Stimulated activated CD4-positive, alpha-beta T cell treated with anti-CD3 and anti-CD28 coated beads, Interleukin-2, amount 100 ng/mL, for 48 hours (primary cell): Measurements from ENCODE around the gene SLC1A4.
A peak's percentile ranks its signal among the peaks of the same experiment; 100 is the strongest.
"Not testable (repeated sequence)": the region's sequence is repeated elsewhere in the genome, so short reads cannot be mapped to it uniquely, and the experiment has no call there.

ENCODE experiments used
- DNase-seq, 2 donors: peaks; one replicate each; pipeline ENCODE4 v3.0.0-alpha.2; 2020

Gene SLC1A4

DNA sequence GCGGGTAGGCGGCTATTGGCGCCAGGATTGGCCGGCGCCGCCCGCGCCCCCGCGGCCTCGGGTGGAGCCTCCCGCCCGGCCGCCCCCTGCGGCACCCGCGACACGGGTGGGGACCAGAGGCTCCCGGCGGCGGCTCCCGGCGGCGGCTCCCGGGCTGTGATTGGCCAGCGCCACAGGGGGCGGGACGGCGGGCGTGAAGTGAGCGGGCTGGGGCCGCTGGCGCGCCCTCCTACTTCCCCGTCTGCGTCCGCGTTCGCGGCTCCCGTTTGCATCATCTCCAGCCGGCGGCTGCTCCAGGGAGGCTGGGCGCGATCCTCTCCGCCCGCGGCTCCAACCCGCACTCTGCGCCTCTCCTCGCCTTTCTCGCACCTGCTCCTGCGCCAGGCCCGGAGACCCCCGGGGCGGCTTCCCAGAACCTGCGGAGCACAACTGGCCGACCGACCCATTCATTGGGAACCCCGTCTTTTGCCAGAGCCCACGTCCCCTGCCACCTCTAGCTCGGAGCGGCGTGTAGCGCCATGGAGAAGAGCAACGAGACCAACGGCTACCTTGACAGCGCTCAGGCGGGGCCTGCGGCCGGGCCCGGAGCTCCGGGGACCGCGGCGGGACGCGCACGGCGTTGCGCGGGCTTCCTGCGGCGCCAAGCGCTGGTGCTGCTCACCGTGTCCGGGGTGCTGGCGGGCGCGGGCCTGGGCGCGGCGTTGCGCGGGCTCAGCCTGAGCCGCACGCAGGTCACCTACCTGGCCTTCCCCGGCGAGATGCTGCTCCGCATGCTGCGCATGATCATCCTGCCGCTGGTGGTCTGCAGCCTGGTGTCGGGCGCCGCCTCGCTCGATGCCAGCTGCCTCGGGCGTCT lies at the start of gene SLC1A4:
Gene SLC1A4 (plus strand): TSS at position 274 of the 856 bp plus-strand sequence. CDS start 245 bp downstream, at position 519.
- peak; percentile 79 to 87 for DNase-seq

GRCh38 chr2:64941143-64941542 lies 48.1 kb upstream of the SLC1A4 start:
- no peak for DNase-seq

DNA sequence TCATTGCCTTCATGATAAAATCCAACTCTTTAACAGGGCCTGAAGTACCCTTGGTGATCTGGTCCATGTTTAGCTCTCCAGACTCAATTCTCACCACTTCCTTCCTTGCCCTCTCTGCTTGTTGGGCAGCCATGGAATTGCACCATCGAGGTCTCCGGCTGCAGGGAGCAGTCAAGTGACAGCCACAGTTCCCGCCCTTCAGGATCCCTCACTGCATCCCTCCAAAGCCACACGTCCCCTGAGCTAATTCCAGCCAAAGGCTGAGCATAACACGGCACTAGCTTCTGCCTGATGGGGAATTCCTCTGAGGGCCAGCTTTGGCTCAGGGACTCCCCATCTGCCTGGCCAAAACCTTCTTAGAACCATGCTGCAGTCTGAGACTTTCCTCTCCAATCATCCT lies 47.4 kb upstream of the SLC1A4 start:
- DNase-seq: no peak

DNA sequence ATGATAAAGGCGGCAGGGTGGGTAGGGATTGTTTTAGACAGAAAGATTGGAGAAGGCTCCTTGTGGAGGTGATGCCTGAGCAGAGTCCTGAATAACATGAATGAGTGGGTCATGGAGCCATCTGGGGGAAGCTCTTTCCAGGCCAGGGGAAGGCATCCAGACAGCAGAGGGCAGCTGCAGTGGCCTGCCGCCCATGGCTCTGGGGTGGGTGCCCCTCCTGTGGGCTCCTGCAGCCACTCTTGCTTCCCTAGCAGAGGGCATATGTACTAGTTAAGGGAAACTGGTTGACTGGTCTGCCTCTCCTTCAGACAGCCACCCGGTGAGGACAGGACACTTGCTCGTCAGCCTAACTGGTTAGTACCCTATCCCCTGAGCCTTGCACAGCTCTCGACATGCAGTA lies 46.5 kb upstream of the SLC1A4 start:
- no peak for DNase-seq

DNA sequence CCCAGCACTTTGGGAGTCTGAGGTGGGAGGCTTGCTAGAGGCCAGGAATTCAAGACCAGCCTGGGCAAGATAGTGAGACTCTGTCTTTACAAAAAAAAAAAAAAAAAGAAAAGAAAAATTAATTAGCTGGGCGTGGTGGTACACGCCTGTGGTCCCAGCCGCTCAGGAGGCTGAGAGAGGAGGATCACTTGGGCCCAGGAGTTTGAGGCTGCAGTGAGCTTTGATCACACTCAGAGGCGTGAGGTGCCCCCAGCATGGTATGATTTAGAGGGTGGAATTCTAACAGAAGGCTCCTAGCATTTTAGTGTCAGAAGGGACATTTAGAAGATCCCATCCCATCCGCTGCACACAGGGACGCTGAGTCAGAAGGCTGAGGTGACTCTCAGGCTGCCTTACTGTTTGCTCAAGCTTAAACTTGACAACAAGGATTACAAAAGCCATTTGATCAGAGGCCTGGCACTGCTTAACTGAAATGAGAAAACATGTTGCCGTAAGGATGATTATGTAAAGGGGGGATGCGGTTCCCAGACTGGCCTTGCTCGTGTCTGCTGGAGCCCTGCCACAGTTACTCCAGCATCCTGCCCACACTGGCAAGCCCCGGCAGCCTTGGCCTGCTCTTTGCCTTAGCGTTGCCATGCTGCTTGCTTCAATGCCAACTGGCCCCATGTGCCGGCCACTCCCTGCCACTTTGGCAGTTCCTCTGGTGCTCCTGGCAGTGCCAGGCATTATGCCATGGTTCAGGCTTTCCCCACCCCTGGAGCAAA lies 45.6 kb upstream of the SLC1A4 start:
- DNase-seq: no peak

DNA sequence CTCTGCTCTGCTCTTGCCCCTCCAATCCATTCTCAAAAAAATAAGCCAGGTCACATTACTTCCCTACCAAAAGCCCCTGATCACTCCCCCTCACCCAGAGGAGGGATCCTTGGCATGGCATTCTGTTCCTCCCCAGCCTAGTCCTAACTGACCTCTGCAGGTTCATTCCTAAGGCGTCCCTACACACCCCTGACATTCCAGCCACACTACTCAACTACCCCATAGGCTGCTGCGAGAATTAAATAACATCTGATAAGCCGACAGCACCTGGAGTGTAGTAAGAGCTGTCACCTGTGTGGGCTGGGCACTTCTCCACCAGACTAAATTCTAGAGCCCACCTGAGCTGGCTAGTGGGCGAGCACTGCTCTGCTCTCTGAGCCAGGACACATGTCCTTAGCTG lies 44.7 kb upstream of the SLC1A4 start:
- no peak for DNase-seq

DNA sequence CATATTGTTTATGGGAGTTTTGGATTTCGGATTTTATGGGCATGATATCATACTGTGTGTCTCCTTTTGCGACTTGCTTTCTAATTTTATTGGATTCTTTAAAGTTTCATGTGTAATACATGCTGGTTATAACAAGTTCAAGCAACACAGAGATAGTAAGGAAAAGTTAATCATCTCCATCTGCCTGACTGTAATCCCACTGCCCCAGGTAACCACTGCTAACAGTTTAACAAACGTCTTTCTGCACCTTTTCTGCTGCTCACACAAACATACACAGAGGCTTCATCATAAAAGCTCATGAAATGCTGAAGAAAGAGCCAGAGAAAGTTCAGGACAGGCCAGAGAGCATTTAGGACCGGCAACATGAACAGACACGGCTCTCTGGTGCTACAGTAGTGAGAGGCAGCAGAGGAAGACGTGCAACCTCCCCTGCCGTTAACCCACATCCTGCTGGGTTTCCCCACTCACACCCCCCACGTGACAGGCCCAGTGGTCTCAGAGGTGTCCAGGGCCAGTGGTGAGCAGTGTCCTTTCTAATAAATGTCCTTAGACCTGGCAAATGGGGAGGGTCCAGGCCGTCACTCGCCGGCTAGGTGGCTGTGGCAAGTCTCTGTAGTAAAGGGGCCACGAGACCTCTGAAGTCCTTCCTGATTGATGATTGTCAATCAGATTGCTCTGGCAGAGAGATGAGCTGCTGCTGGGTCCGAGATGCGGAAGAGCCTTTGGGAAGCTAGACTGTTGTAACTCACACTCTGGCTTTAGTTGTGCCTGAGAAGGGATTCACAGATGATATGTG lies 43.0 kb upstream of the SLC1A4 start:
- peak; percentile 45 to 55 for DNase-seq

DNA sequence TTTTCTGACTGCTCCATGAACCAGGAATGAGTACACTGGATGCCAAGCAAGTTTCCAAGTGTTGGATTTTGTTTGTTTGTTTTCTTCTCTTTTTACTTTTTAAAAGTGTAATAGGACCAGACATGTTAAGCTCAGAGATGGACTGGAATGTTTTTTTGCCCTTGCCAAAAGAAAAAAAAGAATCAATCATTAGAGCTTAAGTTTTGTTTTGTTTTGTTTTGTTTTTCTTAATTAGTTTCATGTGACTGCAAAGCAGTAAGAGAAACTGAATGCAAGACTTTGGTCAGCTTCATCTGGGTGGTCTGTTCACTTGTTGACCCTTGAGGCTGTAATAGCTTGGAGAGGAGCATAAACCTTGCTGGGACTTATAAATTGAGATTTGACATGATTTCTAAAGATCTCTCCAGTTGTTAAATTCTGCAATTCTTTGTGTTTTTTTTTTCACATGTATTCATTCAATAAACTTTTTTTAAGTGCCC lies 42.4 kb upstream of the SLC1A4 start:
- DNase-seq: no peak

DNA sequence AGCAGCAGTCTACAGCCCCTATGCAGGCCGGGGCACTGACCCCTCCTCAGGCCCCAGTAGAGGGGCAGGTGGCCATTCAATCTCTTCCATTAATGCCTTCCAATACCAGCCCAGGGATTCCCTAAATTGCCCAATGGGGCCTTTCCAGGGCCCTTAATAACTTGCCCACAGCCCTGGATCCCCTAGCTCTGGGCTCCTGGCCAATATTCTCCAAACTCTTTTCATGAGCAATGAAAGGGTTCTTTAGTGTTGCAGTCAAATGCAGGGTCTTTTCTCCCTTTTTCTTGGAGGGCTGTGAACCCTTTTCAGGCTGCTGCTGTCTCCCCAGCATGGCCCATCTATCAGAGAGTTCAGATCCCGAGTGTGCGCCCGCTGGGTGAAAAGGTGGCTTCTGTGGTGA lies 41.3 kb upstream of the SLC1A4 start:
- no peak for DNase-seq

GRCh38 chr2:64950226-64951160 lies 38.7 kb upstream of the SLC1A4 start:
- DNase-seq: no peak

- no peak for DNase-seq
Measured at GRCh38 chr2:64951306-64951953, 37.8 kb upstream of the SLC1A4 start.

DNA sequence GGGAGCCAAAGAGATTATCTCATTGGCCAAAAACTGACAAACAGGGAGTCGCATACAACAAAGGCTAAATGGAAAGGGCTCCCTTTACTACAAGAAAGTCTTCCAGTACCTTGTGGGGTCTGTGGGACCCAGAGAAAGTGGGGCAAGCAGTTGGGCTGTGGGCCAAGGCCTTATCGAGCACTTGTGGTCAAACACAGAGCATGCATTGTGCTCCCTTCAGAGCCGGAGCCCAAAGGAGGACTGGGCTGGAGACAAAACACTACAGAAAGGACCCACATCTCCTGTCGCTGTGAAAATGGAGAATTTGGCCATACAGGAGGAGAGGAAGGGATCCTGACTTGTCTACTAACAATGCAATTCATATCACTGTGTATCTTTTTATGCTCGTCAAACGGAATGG lies 37.1 kb upstream of the SLC1A4 start:
- no peak for DNase-seq

GRCh38 chr2:64952511-64953482 lies 36.4 kb upstream of the SLC1A4 start:
- DNase-seq: no peak

GRCh38 chr2:64955467-64955866 lies 33.7 kb upstream of the SLC1A4 start:
- no peak for DNase-seq

DNA sequence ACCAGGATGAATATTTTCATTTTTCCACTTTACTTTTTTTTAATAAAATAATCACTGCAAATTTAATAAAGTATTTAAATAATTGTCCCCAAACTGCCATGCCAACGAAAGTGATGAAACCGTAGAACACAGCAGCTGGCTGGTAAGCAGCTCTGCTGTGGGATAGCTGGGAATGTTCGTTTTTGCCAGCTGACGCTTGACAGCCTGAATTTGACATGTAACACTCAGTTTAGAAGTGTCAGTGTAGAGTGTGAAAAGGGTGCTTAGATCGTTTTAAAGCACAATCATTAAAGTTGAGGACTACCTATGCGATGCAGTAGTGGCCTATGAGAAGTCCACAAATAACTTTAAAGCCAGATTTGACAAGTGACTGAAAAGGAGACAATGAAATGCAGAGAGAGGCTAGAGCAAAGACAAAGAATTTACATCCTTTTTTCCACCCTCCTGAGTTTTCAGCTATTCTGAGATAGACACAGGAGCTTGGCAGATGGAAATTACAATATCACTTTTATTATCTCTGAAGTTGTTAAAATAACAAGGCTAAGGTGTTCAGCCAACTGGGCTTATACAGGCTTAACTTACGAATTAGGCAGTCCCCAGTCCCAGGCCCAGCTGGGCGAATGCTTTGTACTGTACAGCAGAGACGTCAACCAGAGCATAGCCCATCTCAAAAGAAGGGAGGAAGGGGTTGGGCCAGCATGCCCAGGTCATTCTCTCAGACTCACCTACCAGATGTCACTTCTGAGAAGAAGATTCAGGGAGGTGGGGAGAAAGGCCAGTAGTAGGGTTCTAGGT lies 31.9 kb upstream of the SLC1A4 start:
- no peak for DNase-seq

DNA sequence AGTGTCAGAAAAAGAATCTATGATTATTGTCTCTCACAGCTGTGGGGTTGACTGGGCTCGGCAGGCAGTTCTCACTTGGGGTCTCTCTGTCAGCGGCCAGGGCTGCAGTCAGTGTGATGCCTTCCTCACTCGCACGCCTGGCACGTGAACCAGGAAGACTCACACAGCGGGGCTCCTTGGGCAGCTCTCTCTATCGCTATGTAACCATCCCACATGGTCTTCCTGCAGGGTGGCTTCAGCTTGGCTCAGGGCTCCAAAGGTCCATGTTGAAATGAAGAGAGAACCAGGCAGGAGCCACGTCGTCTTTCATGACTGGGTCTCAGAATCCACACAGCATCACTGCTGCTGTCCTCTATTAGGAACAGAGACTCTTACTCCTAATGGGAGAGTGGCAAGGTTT lies 30.6 kb upstream of the SLC1A4 start:
- no peak for DNase-seq

- DNase-seq: no peak
Measured at GRCh38 chr2:64960819-64961218, 28.4 kb upstream of the SLC1A4 start.

DNA sequence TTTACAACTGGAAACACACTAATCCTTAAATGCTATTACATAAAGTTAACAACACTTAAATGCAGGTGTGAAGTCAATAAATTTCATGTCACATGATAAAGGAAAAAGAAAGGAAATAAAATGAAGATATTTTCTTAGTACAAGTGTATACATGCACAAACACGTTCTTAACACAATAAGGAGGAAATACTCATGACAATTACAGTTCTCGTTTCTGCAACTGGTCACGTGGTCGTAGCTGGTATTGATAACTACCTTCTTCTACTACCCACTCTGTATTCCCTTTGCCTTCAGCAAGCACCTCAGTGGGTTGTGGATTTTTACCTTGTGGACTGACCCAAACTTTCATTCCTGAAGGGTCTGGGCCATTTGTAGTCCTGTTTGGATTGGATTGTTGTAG lies 26.1 kb upstream of the SLC1A4 start:
- not testable (repeated sequence) for DNase-seq

DNA sequence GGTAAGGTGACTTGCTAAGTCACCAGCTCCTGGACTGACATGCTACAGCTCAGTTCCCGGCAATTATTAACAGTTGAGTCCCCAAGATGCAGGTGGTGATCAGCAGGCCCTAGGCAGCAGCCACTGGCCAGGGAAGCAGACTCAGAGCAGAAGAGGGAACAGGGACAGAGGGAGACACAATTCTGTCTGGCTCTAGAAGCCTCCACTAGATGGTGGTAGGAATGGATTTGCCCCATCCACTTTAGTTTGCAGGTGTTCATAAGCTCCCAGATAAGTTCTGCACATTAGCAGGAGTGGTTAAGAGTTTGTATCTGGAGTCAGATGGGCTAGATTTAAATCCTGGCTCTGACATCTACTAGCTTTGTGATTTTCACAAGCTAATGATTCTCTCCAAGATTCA lies 25.5 kb upstream of the SLC1A4 start:
- no peak for DNase-seq
